ENCODE results near the gene FAM117B.
"Not testable (repeated sequence)": the region's sequence is repeated elsewhere in the genome, so short reads cannot be mapped to it uniquely, and the experiment has no call there.

FAM117B gene

DNA sequence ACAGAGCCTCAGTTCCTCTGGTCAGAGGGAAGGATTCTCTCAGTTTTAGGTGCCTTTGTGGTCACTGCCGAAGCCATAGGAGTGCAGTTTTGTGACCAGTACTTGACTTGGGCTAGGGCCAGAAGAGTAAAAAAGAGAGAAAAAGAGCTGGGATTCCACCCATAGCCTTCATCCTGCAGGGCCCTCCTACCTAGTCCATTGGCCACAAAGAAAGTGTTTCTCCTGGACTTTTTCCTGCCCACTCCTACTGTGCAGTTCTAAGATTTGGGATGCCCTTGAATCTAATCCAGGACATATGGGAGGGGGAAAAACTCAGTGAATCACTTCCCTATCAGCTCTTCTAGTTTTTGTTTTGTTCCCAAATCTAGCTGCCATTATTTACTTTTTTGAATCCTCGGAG, 26.0 kb downstream of the FAM117B start:
- no peak for TF ChIP-seq POLR2A (IDR thresholded peaks at IDR 0.05; ENCODE audit: low read length)
- TF ChIP-seq GATA1 (IDR thresholded peaks at IDR 0.05; ENCODE audit: low read depth, low read length) = no peak
- no peak for DNase-seq

DNA sequence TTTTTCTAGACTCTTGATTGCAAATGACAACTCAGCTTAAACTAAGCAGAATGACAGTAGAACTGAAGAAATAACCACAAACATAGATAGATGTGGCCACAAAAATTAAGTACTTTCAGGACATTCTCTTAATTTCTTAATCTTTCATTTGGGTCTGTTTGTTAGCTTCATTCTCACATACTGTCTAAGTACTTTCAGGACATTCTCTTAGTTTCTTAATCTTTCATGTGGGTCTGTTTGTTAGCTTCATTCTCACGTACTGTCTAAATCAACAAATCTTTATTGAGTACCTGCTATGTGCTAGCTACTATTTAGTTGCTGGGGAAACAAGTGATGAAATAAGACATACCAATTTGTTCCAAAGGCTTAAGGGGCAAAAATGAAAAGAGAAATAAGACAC, 35.1 kb downstream of the FAM117B start:
- DNase-seq = no peak
- no peak for TF ChIP-seq POLR2A (IDR thresholded peaks at IDR 0.05; ENCODE audit: low read length)
- TF ChIP-seq GATA1 (IDR thresholded peaks at IDR 0.05; ENCODE audit: low read depth, low read length) = no peak

DNA sequence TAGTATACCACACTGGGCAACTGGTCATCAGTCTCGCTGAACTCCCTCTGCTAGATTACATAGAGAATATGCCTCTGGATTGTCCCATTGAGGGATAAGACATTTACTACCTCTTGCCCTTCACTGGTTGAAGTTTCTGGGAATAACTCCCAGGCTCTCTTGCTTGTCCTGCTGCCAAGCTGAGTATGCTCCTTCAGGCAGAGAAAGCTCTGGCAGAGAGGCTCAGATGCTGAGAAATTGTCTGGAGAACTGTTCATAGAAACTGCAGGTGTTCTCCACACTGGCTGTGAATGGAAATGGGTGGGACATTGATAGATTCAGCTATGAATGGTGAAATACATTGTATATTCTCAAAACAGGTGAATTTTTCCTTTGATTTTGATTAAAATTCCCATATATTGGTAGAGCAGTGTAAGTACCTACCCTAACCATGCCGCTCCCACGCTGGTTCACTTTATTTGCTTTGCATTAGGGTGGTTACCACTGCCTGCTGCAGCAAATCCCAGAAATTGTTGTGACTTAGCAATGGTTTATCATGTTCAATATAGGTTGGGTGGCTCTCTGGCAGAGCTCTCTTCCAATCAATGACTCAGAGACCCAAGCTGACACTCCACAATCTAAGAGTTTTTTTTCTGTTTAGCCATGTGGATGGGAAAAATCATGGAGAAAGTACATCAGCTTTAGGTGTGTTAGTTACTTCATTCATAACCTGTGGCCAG, 36.7 kb downstream of the FAM117B start:
- TF ChIP-seq POLR2A (IDR thresholded peaks at IDR 0.05; ENCODE audit: low read length) (no peak), GATA1 (IDR thresholded peaks at IDR 0.05; ENCODE audit: low read depth, low read length) (no peak)
- DNase-seq = no peak

DNA sequence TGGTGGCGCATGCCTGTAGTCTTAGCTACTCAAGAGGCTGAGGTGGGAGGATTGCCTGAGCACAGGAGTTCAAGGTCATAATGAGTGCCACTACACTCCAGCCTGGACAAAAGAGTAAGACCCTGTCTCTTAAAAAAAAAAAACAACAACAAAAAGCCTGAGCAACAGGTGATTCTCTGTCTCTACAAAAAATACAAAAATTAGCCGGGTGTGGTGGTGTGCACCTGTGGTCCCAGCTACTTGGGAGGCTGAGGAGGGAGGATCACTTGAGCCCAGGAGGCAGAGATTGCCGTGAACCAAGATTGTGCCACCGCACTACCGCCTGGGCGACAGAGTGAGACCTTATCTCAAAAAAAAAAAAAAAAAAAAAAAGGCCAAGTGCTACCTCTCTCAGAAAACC, 40.3 kb downstream of the FAM117B start:
- not testable (repeated sequence) for DNase-seq

DNA sequence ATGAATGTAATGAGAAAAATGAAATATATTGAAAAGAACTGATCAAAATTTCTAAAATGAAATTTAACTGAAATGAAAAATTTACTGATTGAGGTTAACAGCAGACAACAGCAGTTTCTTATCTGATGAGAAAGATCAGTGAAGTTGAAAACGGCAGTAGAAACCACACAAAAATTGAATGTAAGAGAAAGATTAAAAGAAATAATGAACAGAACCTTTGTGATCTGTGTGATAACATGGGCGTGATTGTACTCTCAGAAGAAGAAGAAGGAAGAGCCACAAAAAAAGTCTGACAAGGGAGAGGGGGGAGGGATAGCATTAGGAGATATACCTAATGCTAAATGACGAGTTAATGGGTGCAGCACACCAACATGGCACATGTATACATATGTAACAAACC, 45.2 kb downstream of the FAM117B start:
- TF ChIP-seq POLR2A (IDR thresholded peaks at IDR 0.05; ENCODE audit: low read length) = no peak
- no peak for TF ChIP-seq GATA1 (IDR thresholded peaks at IDR 0.05; ENCODE audit: low read depth, low read length)
- DNase-seq = no peak

DNA sequence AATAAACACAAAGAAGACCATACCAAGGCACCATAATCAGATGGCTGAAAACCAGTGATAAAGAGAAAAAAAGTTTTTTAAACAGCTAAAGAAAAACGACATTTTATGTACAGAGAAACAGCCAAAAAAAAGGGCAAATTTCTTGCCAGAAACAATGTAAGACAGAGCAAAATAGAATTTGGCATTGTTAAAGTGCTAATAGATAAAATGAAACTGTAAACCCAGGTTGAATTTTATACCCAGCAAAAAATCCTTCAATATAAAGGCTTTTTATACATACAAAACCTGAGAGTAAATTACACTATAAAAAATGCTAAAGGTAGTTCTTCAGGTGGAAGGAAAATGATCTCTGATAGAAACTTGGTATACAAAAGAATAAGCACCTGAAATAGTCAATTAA, 45.7 kb downstream of the FAM117B start:
- DNase-seq = no peak
- TF ChIP-seq GATA1 (IDR thresholded peaks at IDR 0.05; ENCODE audit: low read depth, low read length) = no peak
- no peak for TF ChIP-seq POLR2A (IDR thresholded peaks at IDR 0.05; ENCODE audit: low read length)

DNA sequence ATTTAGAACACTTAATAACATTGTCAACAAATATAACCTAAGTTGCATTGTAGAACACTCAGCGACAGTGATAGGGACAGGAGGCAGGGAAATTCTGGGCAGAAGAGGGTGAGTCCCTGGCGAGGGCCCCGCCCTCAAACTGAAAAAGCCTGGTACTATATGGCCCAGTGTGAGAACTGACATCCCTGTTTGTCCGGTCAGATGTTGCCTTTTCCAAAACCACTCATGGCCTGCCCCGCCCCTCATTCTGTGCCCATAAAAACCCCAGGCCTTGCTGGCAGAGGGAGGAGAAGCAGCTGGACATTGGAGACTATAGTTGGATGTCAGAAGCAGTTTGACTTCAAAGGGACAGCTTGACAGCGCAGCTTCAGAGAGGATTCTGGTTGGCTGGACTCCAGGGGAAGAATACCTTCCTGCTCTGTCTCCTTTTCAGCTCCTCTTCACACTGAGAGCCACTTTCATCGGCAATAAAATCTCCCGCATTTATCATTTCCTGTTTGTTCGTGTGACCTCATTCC, 47.0 kb downstream of the FAM117B start:
- TF ChIP-seq POLR2A (IDR thresholded peaks at IDR 0.05; ENCODE audit: low read length) = no peak
- no peak for TF ChIP-seq GATA1 (IDR thresholded peaks at IDR 0.05; ENCODE audit: low read depth, low read length)
- DNase-seq = no peak

DNA sequence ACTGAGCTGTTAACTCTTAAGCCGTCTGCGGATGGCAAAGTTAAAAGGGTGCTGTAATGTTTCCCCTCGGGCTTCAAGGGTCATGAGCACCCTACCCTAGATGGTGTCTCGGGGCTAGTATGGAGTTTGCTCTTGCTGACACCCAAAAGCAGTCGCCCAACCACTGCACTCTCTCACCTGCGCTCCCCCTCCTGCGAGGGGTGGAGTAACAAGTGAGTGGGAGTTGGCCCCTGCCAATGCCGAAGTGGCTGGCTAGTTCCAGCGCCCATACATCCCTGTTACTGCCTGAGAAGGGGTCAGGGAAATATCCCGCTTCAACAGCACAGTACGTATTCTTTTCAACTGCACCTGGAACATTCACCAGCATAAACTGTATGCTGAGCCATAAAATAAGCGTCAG, 47.5 kb downstream of the FAM117B start:
- DNase-seq = no peak
- TF ChIP-seq POLR2A (IDR thresholded peaks at IDR 0.05; ENCODE audit: low read length) (no peak), GATA1 (IDR thresholded peaks at IDR 0.05; ENCODE audit: low read depth, low read length) (no peak)

DNA sequence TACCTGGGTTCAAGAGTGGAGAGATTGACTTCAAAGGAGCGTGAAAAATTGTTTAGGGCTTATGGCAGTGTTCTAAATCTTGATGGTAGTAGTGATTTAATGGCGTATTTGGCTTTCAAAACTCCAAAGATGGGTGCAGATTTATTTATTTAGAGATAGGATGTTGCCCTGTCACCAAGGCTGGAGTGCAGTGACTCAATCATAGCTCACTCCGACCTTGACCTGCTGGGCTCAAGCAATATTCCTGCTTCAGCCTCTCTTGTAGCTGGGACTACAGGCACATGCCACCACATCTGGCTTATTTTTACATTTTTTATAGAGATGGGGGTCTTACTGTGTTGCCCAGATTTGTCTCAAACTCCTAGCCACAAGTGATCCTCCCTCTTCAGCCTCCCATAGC, 52.5 kb downstream of the FAM117B start:
- DNase-seq = no peak
- no peak for TF ChIP-seq POLR2A (IDR thresholded peaks at IDR 0.05; ENCODE audit: low read length)
- no peak for TF ChIP-seq GATA1 (IDR thresholded peaks at IDR 0.05; ENCODE audit: low read depth, low read length)

DNA sequence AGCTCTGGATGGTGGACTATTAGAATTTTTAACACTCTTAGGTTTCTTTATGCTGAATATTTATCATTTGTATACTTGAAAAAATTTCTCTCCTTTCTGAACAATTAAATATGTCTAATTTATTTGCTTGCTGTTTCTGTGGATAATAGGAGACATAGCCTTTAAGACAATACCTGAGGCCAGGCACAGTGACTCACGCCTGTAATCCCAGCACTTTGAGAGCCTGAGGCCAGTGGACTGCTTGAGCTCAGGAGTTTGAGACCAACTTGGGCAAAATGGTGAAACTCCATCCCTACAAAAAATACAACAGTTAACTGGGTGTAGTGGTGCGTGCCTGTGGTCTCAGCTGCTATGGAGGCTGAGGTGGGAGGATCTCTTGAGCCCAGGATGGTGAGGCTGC, 54.7 kb downstream of the FAM117B start:
- DNase-seq = no peak
- TF ChIP-seq POLR2A (IDR thresholded peaks at IDR 0.05; ENCODE audit: low read length) (no peak), GATA1 (IDR thresholded peaks at IDR 0.05; ENCODE audit: low read depth, low read length) (no peak)

DNA sequence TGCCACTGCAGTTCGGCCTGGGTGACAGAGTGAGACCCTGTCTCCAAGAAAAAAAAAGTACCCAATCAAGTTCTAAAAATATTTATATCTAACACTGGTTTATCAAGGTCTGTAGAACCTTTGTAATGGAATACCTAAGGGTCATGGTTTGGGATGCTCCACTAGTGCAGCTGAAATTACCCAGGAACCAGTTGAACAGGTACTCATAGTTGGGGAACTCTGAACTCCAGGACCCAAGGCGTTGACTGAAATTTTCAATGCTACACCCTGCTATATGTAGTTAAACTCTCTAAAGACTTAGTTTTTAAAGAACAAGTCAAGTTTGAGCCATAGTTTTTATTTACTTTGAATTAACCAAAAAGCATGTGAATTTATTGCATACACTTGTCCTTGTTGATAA, 55.1 kb downstream of the FAM117B start:
- DNase-seq = no peak
- TF ChIP-seq GATA1 (IDR thresholded peaks at IDR 0.05; ENCODE audit: low read depth, low read length) (no peak), POLR2A (IDR thresholded peaks at IDR 0.05; ENCODE audit: low read length) (no peak)

DNA sequence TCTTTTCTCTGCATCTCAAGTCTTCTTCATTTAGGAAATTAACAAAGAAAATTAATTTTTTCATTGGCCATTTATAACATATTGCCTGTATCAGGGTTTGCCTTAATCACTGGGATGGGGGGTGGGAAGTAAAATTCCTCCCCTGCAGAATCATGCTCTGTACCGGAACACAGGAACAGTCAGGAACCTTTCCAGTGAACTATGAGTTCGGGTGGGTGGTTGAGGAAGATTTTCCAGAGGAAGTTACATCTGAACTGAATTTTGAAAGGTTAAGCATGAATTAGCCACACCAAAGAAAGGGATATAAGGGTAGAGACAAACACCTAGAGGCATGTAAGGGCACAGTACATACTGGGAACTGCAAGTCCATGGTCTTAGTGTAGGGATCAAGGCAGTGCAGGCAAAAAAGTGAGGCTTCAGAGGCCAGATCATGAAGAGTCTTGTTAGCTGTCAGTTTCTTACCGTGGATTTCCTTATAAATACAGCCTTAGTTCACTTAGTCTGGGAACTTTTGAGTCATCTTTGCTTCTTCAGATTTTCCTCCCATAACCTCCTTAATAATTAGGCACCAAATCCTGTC, 55.6 kb downstream of the FAM117B start:
- TF ChIP-seq GATA1 (IDR thresholded peaks at IDR 0.05; ENCODE audit: low read depth, low read length) (no peak), POLR2A (IDR thresholded peaks at IDR 0.05; ENCODE audit: low read length) (no peak)
- DNase-seq = no peak

DNA sequence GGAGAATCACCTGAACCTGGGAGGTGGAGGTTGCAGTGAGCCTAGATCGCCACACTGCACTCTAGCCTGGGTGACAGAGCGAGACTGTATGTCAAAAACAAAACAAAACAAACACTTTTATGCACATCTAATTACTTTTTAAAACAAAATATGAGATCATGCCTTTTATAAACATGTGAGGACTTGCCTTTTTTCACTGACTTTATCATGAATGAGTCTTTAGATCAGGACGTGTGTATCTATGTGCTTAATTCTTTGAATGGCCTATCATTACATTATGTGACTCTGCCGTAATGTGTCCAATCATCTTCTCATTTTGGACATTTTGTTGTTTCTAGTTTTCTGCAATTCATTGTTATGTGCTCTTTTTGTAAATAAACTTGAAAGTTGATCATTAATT, 58.7 kb downstream of the FAM117B start:
- TF ChIP-seq GATA1 (IDR thresholded peaks at IDR 0.05; ENCODE audit: low read depth, low read length) (no peak), POLR2A (IDR thresholded peaks at IDR 0.05; ENCODE audit: low read length) (no peak)
- no peak for DNase-seq

DNA sequence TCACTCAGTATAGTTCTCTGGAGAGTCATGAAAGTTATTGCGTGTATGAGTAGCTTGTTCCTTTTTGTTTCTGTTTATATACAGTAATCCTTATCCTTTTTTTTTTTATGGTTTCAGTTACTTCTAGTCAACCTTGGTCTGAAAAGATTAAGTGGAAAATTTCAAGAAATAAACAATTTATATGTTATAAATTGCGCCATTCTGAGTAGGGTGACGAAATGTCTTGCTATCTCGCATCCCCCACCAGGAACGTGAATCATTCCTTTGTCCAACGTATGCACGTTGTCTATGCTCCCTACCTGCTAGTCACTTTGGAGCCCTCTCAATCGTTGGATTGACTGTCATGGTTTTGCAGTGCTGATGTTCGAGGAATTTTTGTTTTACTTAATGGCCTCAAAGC, 60.4 kb downstream of the FAM117B start:
- DNase-seq = no peak
- no peak for TF ChIP-seq GATA1 (IDR thresholded peaks at IDR 0.05; ENCODE audit: low read depth, low read length)
- no peak for TF ChIP-seq POLR2A (IDR thresholded peaks at IDR 0.05; ENCODE audit: low read length)
